Transverse colon (tissue), 4 donors: ENCODE results near the gene FAM13A.

Experiments used
- CTCF ChIP-seq, 5 experiments: fragments of 200-600 bp in 3 of 5; fragments of 450-650 bp in 2 of 5; sonication (generic) in 3 of 5; IDR thresholded peaks; 1 replicate in 2 of 5; 2 replicates in 3 of 5; pipeline ENCODE4 v1.5.1; 2016 to 2017; ENCODE audit warnings: antibody characterized with exemption in 5 of 5, inconsistent platforms in 3 of 5, mild to moderate bottlenecking in 2 of 5, moderate library complexity in 1 of 5
- EP300 ChIP-seq: sonication (generic); formaldehyde crosslinking; IDR thresholded peaks from one replicate; pipeline ENCODE4 v1.6.1; 2017; ENCODE audit warnings: antibody characterized with exemption, low read depth
- POLR2A ChIP-seq: fragments of 450-650 bp; IDR thresholded peaks from one replicate; pipeline ENCODE4 v1.6.1; 2016; ENCODE audit warnings: antibody characterized with exemption, mild to moderate bottlenecking, moderate library complexity
- POLR2AphosphoS5 ChIP-seq, 3 donors: sonication (generic); formaldehyde crosslinking; IDR thresholded peaks; one replicate each; pipeline ENCODE4 v1.6.1; 2016; ENCODE audit warnings: antibody characterized with exemption in 3 of 3

- TF ChIP-seq POLR2A (no peak), CTCF (IDR thresholded peaks at IDR 0.05) (no peak), EP300 (no peak), POLR2AphosphoS5 (IDR thresholded peaks at IDR 0.05) (no peak)
Observed at GRCh38 chr4:88816360-88816759, 240.6 kb downstream of the FAM13A start.
